K562 (cell line): ENCODE results near the gene EOMES. TPM values are rescaled to one million over a fixed set of nuclear protein-coding genes. Genes with fewer than 3 reads are reported as not detected.

ENCODE experiments used
- CBFA2T2 ChIP-seq: fragments of 450-650 bp; conservative IDR thresholded peaks from 2 replicates; pipeline ENCODE4 v1.6.1; 2017; ENCODE audit warnings: mild to moderate bottlenecking
- CBX3 ChIP-seq, 2 experiments: IDR thresholded peaks; 1 replicate in 1 of 2; 2 replicates in 1 of 2; pipeline ENCODE4 v1.6.1; 2012; ENCODE audit warnings: inconsistent platforms in 2 of 2, low read length in 2 of 2, borderline replicate concordance in 1 of 2, control low read depth in 1 of 2
- FOXP4 ChIP-seq: sonication (generic); formaldehyde crosslinking; IDR thresholded peaks from 2 replicates; pipeline ENCODE4 v1.8.0; 2022; ENCODE audit warnings: mild to moderate bottlenecking, missing genetic modification reagents, borderline replicate concordance
- KLF13 ChIP-seq: fragments of 450-650 bp; IDR thresholded peaks from 2 replicates; pipeline ENCODE4 v1.6.1; 2016; ENCODE audit warnings: missing genetic modification characterization, low read depth, mild to moderate bottlenecking, missing compliant biosample characterization, moderate library complexity, borderline replicate concordance
- MBD2 ChIP-seq: sonication (generic); IDR thresholded peaks from 2 replicates; pipeline ENCODE4 v1.6.1; 2016; ENCODE audit warnings: low read depth, borderline replicate concordance
- MTA3 ChIP-seq: fragments of 450-650 bp; formaldehyde crosslinking; IDR thresholded peaks from 2 replicates; pipeline ENCODE4 v1.6.1; 2017; ENCODE audit warnings: mild to moderate bottlenecking, borderline replicate concordance
- SMAD4 ChIP-seq: fragments of 250-450 bp; sonication (Bioruptor Pico); conservative IDR thresholded peaks from 2 replicates; pipeline ENCODE4 v1.8.0; 2021; ENCODE audit warnings: inconsistent platforms, mild to moderate bottlenecking, moderate library complexity
- ZNF740 ChIP-seq, 3 experiments: fragments of 200-800 bp in 1 of 3; sonication (Bioruptor generic) in 1 of 3; sonication (generic) in 1 of 3; formaldehyde crosslinking in 1 of 3; IDR thresholded peaks; 2 replicates each; pipeline versions ENCODE4 v1.6.1 to v1.8.0; 2016 to 2022; ENCODE audit warnings: mild to moderate bottlenecking in 2 of 3, missing compliant biosample characterization in 2 of 3, missing genetic modification characterization in 2 of 3, missing genetic modification reagents in 1 of 3
- polyA plus RNA-seq, 8 experiments: library from polyadenylated mRNA; depleted of rRNA in 4 of 8; stranded (reverse) in 5 of 8; unstranded in 3 of 8; fragments of >200 nt; fragmentation: Nextera tagmentation in 2 of 8; fragmentation: Illumina TruSeq in 1 of 8; extraction: Ambion mirVana in 2 of 8; extraction: Trizol in 1 of 8; gene quantifications; 2 replicates each; pipeline versions ENCODE4 v1.2.1 to v1.2.3, GENCODE V29; 2011 to 2014; ENCODE audit warnings: inconsistent platforms in 1 of 8, missing spikeins in 1 of 8
- total RNA-seq, 7 experiments: library from RNA; depleted of rRNA in 6 of 7; stranded (reverse); fragments of >200 nt in 6 of 7; fragmentation: Illumina TruSeq in 2 of 7; extraction: Trizol in 2 of 7; gene quantifications; 2 replicates each; pipeline versions ENCODE4 v1.2.1 to v1.2.3, GENCODE V29; 2011 to 2021; ENCODE audit warnings: low replicate concordance in 1 of 7

Gene EOMES
- total and polyA plus RNA-seq, 9 of the 15 experiments (the other 6 are each of a cell fraction or from before 2014, with no cell fraction given): 0.07 TPM; not detected in 8

- TF ChIP-seq SMAD4 (CRISPR knock-in tag) (no peak), CBFA2T2 (no peak), KLF13 (tag) (no peak), CBX3 (IDR thresholded peaks at IDR 0.05; ENCODE audit: borderline replicate concordance in 1 of 2, low read length in 2 of 2) (no peak), ZNF740 (CRISPR knock-in tag; IDR thresholded peaks at IDR 0.05) (no peak), ZNF740 (tag; IDR thresholded peaks at IDR 0.05) (no peak), FOXP4 (CRISPR knock-in tag) (no peak), MTA3 (no peak), MBD2 (no peak)
- TF ChIP-seq, all 486 proteins: peak for 0
Measured at GRCh38 chr3:27696906-27697305, 25.2 kb downstream of the EOMES start (continued).
